Endometrium (tissue), 2 donors: Measurements from ENCODE around the gene RHOH.

Source experiments
- FAIRE-seq: peaks from 2 replicates; lab custom pipeline; 2012; peaks lifted over from hg19 to GRCh38; lab: Jason Lieb, UNC
- donor health status: control.
- donor health status: control.

RHOH gene

DNA sequence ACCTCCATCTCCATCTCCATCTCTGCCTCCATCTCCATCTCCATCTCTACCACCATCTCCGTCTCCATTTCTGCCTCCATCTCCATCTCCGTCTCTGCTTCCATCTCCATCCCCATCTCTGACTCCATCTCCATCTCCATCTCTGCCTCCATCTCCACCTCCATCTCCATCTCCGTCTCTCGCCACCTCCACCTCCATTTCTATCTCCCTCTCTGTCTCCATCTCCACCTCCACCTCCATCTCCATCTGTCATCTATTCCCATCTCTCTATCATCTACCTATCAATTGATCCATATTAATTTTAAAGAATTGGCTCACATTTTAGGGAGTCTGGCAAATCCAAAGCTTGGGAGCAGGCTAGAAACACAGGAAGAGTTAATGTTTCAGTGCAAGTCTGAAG is 98.7 kb downstream of the RHOH start:
- no peak for FAIRE-seq
